ENCODE results near the gene PFKFB4.

DNA sequence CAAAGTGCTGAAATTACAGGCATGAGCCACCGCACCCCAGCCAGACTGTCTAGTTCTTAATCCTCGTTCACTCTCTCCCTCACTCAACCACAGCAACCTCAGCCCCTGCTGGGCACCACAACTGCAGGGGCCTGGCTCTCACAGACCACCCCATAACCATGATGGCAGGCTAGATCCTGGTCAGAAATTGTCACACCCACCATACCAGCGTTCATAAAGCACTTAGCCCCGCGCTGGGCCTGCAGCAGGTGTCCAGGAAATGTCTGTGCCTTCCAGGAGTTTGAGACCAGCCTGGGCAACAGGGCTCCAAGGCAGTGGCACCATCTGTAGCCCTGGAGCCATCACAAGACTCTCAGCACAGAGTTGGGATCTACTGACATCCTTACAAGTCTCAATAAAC is 54.5 kb downstream of the PFKFB4 start:
- TF ChIP-seq CTCF (IDR thresholded peaks at IDR 0.05; ENCODE audit: insufficient read depth, low read length, poor library complexity, severe bottlenecking) (no peak), EZH2phosphoT487 (conservative IDR thresholded peaks at IDR 0.05; ENCODE audit: low read length) (no peak)

Data from SU-DHL-6 (cell line).